HepG2 (cell line): ENCODE results near the gene PLXND1. TPM values are rescaled to one million over a fixed set of nuclear protein-coding genes. Genes with fewer than 3 reads are reported as not detected.

Experiments used
- FOXM1 ChIP-seq: sonication (generic); formaldehyde crosslinking; IDR thresholded peaks from 2 replicates; pipeline ENCODE4 v1.5.0; 2020; ENCODE audit warnings: missing genetic modification reagents
- NAIF1 ChIP-seq: sonication (generic); formaldehyde crosslinking; IDR thresholded peaks from 2 replicates; pipeline ENCODE4 v1.5.0; 2020; ENCODE audit warnings: mild to moderate bottlenecking, missing genetic modification reagents, borderline replicate concordance
- PAWR ChIP-seq: sonication (generic); formaldehyde crosslinking; IDR thresholded peaks from 2 replicates; pipeline ENCODE4 v1.4.0; 2020; ENCODE audit warnings: missing genetic modification reagents, mild to moderate bottlenecking, borderline replicate concordance
- PHF21A ChIP-seq: sonication (generic); formaldehyde crosslinking; IDR thresholded peaks from 2 replicates; pipeline ENCODE4 v1.5.0; 2020; ENCODE audit warnings: mild to moderate bottlenecking, missing genetic modification reagents
- RXRA ChIP-seq: sonication (generic); formaldehyde crosslinking; IDR thresholded peaks from 2 replicates; pipeline ENCODE4 v1.5.1; 2020; ENCODE audit warnings: missing genetic modification reagents
- SOX5 ChIP-seq: IDR thresholded peaks from 2 replicates; pipeline ENCODE4 v1.6.1; 2016; ENCODE audit warnings: borderline replicate concordance
- YEATS2 ChIP-seq: sonication (generic); formaldehyde crosslinking; IDR thresholded peaks from 2 replicates; pipeline ENCODE4 v1.4.0; 2020; ENCODE audit warnings: missing genetic modification reagents, borderline replicate concordance
- ZNF121 ChIP-seq: sonication (generic); formaldehyde crosslinking; IDR thresholded peaks from 2 replicates; pipeline ENCODE4 v1.5.0; 2020; ENCODE audit warnings: mild to moderate bottlenecking, missing genetic modification reagents
- ZNF20 ChIP-seq: sonication (generic); formaldehyde crosslinking; IDR thresholded peaks from 2 replicates; pipeline ENCODE4 v1.4.0; 2020; ENCODE audit warnings: mild to moderate bottlenecking, moderate library complexity, missing genetic modification reagents
- ZNF335 ChIP-seq: sonication (generic); formaldehyde crosslinking; IDR thresholded peaks from 2 replicates; pipeline ENCODE4 v1.4.0; 2020; ENCODE audit warnings: missing genetic modification reagents
- ZNF563 ChIP-seq: sonication (generic); formaldehyde crosslinking; IDR thresholded peaks from 2 replicates; pipeline ENCODE4 v1.8.0; 2022; ENCODE audit warnings: mild to moderate bottlenecking, moderate library complexity, missing genetic modification reagents
- ZNF703 ChIP-seq: sonication (generic); formaldehyde crosslinking; IDR thresholded peaks from 2 replicates; pipeline ENCODE4 v1.5.1; 2020; ENCODE audit warnings: missing genetic modification reagents, mild to moderate bottlenecking, moderate library complexity, borderline replicate concordance
- ZNF839 ChIP-seq: sonication (generic); formaldehyde crosslinking; IDR thresholded peaks from 2 replicates; pipeline ENCODE4 v1.4.0; 2020; ENCODE audit warnings: missing genetic modification reagents, mild to moderate bottlenecking, borderline replicate concordance
- polyA plus RNA-seq, 8 experiments: library from polyadenylated mRNA; depleted of rRNA in 3 of 8; stranded (reverse) in 7 of 8; unstranded in 1 of 8; fragments of >200 nt; fragmentation: Illumina TruSeq in 4 of 8; extraction: Trizol in 4 of 8; gene quantifications; 2 replicates each; pipeline versions ENCODE4 v1.2.1 to v1.2.3, GENCODE V29; 2011 to 2016; ENCODE audit warnings: low read depth in 4 of 8, missing spikeins in 1 of 8, mixed read lengths in 1 of 8; ENCODE audit not compliant: insufficient read depth in 1 of 8
- total RNA-seq, 5 experiments: library from RNA; depleted of rRNA; stranded (reverse); fragments of >200 nt; fragmentation: Illumina TruSeq; extraction: Trizol; gene quantifications; 2 replicates each; pipeline ENCODE4 v1.2.3, GENCODE V29; 2016; ENCODE audit warnings: low read depth in 1 of 5
- TF ChIP-seq, protein P1 (sequence below): sonication (generic); formaldehyde crosslinking; IDR thresholded peaks from 2 replicates; pipeline ENCODE4 v1.4.0; 2020; ENCODE audit warnings: missing genetic modification reagents
- TF ChIP-seq, protein P2 (sequence below): sonication (generic); formaldehyde crosslinking; IDR thresholded peaks from 2 replicates; pipeline ENCODE4 v1.8.0; 2022; ENCODE audit warnings: mild to moderate bottlenecking, missing genetic modification reagents, borderline replicate concordance
- TF ChIP-seq, protein P3 (sequence below): sonication (generic); formaldehyde crosslinking; IDR thresholded peaks from 2 replicates; pipeline ENCODE4 v1.8.0; 2022; ENCODE audit warnings: missing genetic modification reagents, mild to moderate bottlenecking, moderate library complexity, borderline replicate concordance
- TF ChIP-seq, protein P4 (sequence below): sonication (generic); formaldehyde crosslinking; IDR thresholded peaks from 2 replicates; pipeline ENCODE4 v1.8.1; 2022; ENCODE audit warnings: low read depth, mild to moderate bottlenecking, missing genetic modification reagents
- TF ChIP-seq, protein P5 (sequence below): sonication (generic); formaldehyde crosslinking; IDR thresholded peaks from 2 replicates; pipeline ENCODE4 v1.5.0; 2020; ENCODE audit warnings: missing genetic modification reagents, mild to moderate bottlenecking, borderline replicate concordance

PLXND1 gene
- total and polyA plus RNA-seq, 2 of the 13 experiments (the other 11 are each of a cell fraction or from before 2014, with no cell fraction given): 15.9 to 42.0 TPM

DNA sequence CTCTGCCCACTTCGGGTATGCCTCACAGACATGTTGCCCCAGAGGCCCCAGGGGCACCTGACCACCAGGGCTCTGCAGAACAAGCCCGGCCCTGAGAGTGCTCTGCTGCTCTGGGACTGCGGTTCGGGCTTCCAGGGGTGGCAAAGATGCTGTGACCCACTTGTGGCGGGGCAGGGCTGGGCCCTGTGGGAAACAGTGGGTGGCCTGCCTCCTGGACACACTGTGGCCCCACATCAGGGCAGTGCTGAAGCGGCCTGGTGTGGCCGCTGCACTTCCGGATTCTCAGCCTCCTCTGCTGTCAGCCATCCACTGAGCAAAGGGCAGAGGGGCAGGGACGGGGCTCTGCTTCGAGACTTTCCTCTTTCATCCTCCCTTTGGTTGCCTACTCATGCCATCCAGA, 26.5 kb upstream of the PLXND1 start (continued):
- TF ChIP-seq, protein P1, sequence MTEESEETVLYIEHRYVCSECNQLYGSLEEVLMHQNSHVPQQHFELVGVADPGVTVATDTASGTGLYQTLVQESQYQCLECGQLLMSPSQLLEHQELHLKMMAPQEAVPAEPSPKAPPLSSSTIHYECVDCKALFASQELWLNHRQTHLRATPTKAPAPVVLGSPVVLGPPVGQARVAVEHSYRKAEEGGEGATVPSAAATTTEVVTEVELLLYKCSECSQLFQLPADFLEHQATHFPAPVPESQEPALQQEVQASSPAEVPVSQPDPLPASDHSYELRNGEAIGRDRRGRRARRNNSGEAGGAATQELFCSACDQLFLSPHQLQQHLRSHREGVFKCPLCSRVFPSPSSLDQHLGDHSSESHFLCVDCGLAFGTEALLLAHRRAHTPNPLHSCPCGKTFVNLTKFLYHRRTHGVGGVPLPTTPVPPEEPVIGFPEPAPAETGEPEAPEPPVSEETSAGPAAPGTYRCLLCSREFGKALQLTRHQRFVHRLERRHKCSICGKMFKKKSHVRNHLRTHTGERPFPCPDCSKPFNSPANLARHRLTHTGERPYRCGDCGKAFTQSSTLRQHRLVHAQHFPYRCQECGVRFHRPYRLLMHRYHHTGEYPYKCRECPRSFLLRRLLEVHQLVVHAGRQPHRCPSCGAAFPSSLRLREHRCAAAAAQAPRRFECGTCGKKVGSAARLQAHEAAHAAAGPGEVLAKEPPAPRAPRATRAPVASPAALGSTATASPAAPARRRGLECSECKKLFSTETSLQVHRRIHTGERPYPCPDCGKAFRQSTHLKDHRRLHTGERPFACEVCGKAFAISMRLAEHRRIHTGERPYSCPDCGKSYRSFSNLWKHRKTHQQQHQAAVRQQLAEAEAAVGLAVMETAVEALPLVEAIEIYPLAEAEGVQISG: peak; percentile 42; the same call in 1 of the 2 replicates
- TF ChIP-seq PAWR (CRISPR knock-in tag) (no peak), ZNF20 (CRISPR knock-in tag) (no peak), RXRA (CRISPR knock-in tag) (0 out of 2 replicates have a peak, but pooled peaks have one; percentile 30), FOXM1 (CRISPR knock-in tag) (no peak), ZNF839 (no peak), ZNF703 (CRISPR knock-in tag) (no peak), YEATS2 (CRISPR knock-in tag) (no peak), NAIF1 (CRISPR knock-in tag) (no peak), SOX5 (CRISPR knock-in tag) (peak; percentile 30; the same call in 1 of the 2 replicates), PHF21A (CRISPR knock-in tag) (no peak), ZNF121 (CRISPR knock-in tag) (peak; percentile 78), ZNF563 (CRISPR knock-in tag) (peak; percentile 34; the same call in 1 of the 2 replicates), ZNF335 (CRISPR knock-in tag) (no peak)
- TF ChIP-seq, protein P2, sequence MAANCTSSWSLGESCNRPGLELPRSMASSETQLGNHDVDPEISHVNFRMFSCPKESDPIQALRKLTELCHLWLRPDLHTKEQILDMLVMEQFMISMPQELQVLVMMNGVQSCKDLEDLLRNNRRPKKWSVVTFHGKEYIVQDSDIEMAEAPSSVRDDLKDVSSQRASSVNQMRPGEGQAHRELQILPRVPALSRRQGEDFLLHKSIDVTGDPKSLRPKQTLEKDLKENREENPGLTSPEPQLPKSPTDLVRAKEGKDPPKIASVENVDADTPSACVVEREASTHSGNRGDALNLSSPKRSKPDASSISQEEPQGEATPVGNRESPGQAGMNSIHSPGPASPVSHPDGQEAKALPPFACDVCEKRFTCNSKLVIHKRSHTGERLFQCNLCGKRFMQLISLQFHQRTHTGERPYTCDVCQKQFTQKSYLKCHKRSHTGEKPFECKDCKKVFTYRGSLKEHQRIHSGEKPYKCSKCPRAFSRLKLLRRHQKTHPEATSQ (CRISPR knock-in tag): no peak
- TF ChIP-seq, protein P3, sequence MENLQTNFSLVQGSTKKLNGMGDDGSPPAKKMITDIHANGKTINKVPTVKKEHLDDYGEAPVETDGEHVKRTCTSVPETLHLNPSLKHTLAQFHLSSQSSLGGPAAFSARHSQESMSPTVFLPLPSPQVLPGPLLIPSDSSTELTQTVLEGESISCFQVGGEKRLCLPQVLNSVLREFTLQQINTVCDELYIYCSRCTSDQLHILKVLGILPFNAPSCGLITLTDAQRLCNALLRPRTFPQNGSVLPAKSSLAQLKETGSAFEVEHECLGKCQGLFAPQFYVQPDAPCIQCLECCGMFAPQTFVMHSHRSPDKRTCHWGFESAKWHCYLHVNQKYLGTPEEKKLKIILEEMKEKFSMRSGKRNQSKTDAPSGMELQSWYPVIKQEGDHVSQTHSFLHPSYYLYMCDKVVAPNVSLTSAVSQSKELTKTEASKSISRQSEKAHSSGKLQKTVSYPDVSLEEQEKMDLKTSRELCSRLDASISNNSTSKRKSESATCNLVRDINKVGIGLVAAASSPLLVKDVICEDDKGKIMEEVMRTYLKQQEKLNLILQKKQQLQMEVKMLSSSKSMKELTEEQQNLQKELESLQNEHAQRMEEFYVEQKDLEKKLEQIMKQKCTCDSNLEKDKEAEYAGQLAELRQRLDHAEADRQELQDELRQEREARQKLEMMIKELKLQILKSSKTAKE (CRISPR knock-in tag): no peak
- TF ChIP-seq, protein P4, sequence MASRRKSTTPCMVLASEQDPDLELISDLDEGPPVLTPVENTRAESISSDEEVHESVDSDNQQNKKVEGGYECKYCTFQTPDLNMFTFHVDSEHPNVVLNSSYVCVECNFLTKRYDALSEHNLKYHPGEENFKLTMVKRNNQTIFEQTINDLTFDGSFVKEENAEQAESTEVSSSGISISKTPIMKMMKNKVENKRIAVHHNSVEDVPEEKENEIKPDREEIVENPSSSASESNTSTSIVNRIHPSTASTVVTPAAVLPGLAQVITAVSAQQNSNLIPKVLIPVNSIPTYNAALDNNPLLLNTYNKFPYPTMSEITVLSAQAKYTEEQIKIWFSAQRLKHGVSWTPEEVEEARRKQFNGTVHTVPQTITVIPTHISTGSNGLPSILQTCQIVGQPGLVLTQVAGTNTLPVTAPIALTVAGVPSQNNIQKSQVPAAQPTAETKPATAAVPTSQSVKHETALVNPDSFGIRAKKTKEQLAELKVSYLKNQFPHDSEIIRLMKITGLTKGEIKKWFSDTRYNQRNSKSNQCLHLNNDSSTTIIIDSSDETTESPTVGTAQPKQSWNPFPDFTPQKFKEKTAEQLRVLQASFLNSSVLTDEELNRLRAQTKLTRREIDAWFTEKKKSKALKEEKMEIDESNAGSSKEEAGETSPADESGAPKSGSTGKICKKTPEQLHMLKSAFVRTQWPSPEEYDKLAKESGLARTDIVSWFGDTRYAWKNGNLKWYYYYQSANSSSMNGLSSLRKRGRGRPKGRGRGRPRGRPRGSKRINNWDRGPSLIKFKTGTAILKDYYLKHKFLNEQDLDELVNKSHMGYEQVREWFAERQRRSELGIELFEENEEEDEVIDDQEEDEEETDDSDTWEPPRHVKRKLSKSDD (CRISPR knock-in tag): no peak
- TF ChIP-seq, protein P5, sequence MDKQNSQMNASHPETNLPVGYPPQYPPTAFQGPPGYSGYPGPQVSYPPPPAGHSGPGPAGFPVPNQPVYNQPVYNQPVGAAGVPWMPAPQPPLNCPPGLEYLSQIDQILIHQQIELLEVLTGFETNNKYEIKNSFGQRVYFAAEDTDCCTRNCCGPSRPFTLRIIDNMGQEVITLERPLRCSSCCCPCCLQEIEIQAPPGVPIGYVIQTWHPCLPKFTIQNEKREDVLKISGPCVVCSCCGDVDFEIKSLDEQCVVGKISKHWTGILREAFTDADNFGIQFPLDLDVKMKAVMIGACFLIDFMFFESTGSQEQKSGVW (CRISPR knock-in tag): no peak
